Body of pancreas (tissue), 4 donors: ENCODE data around the gene ALLC.

Source experiments
- POLR2A ChIP-seq, 3 donors: fragments of 450-650 bp; IDR thresholded peaks; one replicate each; pipeline ENCODE4 v1.6.1; 2016; ENCODE audit warnings: antibody characterized with exemption in 3 of 3, mild to moderate bottlenecking in 2 of 3
- TF ChIP-seq, protein P1 (sequence below), 7 experiments: fragments of 450-650 bp in 4 of 7; fragments of 200-600 bp in 3 of 7; sonication (generic) in 3 of 7; IDR thresholded peaks; one replicate each; pipeline ENCODE4 v1.5.1; 2016 to 2019; ENCODE audit warnings: antibody characterized with exemption in 7 of 7

- TF ChIP-seq, protein P1, sequence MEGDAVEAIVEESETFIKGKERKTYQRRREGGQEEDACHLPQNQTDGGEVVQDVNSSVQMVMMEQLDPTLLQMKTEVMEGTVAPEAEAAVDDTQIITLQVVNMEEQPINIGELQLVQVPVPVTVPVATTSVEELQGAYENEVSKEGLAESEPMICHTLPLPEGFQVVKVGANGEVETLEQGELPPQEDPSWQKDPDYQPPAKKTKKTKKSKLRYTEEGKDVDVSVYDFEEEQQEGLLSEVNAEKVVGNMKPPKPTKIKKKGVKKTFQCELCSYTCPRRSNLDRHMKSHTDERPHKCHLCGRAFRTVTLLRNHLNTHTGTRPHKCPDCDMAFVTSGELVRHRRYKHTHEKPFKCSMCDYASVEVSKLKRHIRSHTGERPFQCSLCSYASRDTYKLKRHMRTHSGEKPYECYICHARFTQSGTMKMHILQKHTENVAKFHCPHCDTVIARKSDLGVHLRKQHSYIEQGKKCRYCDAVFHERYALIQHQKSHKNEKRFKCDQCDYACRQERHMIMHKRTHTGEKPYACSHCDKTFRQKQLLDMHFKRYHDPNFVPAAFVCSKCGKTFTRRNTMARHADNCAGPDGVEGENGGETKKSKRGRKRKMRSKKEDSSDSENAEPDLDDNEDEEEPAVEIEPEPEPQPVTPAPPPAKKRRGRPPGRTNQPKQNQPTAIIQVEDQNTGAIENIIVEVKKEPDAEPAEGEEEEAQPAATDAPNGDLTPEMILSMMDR (IDR thresholded peaks at IDR 0.05), result no peak
- TF ChIP-seq POLR2A (IDR thresholded peaks at IDR 0.05), result no peak
Observed at GRCh38 chr2:3617198-3617890, 40.7 kb upstream of the ALLC start.
